Mononuclear cell (primary cell): ENCODE data around the gene MCTP2. TPM values are rescaled to one million over a fixed set of nuclear protein-coding genes. Genes with fewer than 3 reads are reported as not detected.

Experiments used
- H3K27me3 ChIP-seq: 2 replicates; pipeline ENCODE4 v1.6.0; 2011; ENCODE audit warnings: low read length, control low read depth; ENCODE audit not compliant: insufficient read depth
- H3K4me1 ChIP-seq: 2 replicates; pipeline ENCODE4 v1.5.1; 2011; ENCODE audit warnings: mild to moderate bottlenecking, low read length, control low read depth; ENCODE audit not compliant: insufficient read depth
- H3K4me3 ChIP-seq: 2 replicates; pipeline ENCODE4 v1.5.1; 2011; ENCODE audit warnings: mild to moderate bottlenecking, low read length, moderate library complexity
- H3K9me3 ChIP-seq: 2 replicates; pipeline ENCODE4 v1.5.1; 2011; ENCODE audit warnings: low read depth, mild to moderate bottlenecking, control low read depth, low read length
- total RNA-seq: library from RNA; depleted of rRNA; stranded (reverse); fragments of >200 nt; gene quantifications from one replicate; pipeline ENCODE4 v1.2.3, GENCODE V29; 2012

MCTP2 gene
- total RNA-seq, 1 donor, result 55.9 TPM

DNA sequence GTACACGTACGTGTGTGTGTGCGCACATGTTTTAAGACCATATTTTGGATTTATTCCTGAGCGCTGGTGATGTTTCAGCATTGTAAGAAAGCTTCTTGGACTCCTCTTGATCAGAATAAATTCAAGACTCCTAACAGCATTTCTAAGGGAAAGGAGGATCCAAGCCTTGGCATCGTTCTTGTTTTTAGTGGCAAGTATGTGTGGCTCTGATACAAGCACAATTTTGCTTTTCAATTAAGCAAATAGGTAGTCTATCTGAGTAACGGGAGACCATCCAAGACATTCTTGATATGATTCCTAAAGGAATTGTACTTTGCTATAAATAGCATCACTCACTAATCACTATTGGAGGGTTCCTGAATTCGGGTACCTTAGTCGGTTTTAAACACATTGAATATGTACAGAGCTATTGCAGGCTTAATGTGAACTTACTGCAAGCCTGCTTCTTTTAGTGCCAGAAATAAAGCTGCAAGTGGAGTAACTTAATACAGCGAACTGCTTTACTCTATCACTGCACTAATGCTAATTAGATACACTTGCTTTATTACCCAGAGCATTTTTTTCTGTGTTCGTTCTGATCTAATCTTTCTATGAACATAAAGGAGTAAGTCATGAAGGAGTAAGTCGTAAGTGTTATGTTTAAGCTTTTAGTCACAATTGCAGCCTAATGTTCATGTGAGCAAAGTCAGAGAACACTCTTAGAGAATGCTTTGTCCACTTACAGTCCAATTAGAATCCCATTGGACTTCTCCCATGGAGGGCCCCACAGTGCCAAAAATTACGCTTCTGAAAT, 186.3 kb downstream of the MCTP2 start:
- H3K4me3 ChIP-seq, result no peak overlapping the region
- no peaks in the 10 kb centered on the region for H3K9me3 ChIP-seq

DNA sequence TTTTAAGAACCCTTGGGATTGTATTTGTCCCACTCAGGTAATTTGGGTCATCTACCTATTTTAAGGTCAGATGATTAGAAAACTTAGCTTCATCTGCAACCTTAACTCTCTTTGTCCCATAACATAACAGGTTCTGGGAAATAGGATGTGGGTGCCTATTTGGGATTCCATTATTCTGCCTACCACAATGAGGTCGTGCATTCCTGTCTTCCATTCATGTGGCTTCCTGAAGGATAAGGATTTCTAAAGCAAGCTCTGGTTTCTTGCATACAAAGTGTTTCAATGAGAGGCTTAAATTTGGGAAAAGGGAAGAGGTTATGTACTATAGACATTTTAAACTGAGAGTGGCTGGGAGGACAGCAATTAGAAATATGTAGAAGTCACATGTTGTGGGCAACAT, 190.3 kb downstream of the MCTP2 start:
- no peaks in the 10 kb centered on the region for H3K4me1 ChIP-seq
- H3K27me3 ChIP-seq, result no peaks in the 10 kb centered on the region
- H3K9me3 ChIP-seq, result no peaks in the 10 kb centered on the region

More for the DNA sequence above, 186.3 kb downstream of the MCTP2 start:
- Histone ChIP-seq H3K27me3 (no peaks in the 10 kb centered on the region), H3K4me1 (no peaks in the 10 kb centered on the region)

DNA sequence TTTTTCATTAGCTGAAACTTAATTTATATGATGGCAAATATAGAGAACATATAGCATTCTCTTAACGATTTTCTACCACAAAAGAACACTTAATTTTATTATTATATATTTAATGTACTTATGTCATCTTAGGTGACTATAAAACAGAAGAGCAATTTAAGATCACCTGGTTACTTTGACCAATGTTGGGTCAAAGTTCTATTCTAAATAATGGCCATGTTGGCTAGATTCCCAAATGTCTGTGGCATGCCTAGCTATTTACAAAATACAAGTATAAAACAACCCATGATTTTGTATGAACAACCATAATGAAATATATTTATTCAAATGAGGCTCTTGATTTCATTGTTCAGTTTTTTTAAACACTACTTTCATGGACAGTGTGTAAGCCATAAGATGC, 200.9 kb downstream of the MCTP2 start:
- H3K4me1 ChIP-seq, result no peaks in the 10 kb centered on the region
- no peak overlapping the region for H3K4me3 ChIP-seq
- H3K27me3 ChIP-seq, result no peaks in the 10 kb centered on the region
- H3K9me3 ChIP-seq, result no peaks in the 10 kb centered on the region

More for the DNA sequence above, 190.3 kb downstream of the MCTP2 start:
- H3K4me3 ChIP-seq, result no peak overlapping the region

DNA sequence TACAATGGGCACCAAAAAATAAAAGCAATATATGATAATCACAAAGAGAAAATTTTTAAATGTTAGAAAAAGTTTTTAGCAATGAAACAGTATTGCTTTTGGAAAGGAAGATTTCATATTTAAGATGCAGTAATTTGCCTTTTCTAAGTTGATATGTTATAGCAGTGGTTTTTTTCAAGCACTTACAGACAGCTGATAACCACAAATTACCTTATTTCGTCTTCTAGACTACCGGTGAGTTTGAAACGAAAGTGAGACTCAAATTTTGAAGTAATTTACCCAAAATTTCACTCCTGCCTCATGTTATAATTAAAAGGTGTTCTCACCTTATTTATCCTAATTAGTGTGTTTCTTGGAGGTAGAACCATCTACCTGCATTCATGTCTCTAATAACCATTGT, 207.8 kb downstream of the MCTP2 start:
- no peak overlapping the region for H3K4me3 ChIP-seq
- no peaks in the 10 kb centered on the region for H3K9me3 ChIP-seq
- no peaks in the 10 kb centered on the region for H3K4me1 ChIP-seq
- H3K27me3 ChIP-seq, result no peaks in the 10 kb centered on the region

DNA sequence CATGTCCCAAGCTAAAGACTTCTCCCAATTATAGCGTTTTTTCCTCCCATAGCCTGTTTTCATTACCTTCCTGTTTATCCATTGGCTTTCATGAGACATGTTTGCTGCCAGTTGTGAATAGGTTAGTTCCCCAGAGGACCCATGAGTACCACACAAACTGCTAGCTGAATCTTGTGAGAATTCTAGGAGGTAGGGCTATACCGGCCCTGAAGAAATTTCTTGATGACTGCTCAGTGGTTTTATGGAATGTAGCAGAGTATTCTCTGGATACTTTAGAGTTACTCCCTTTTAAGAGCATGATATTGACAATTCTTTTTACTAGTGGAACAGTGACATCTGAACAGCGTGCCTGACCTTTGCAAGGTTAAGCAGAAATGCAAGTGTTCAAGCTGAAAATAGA, 210.4 kb downstream of the MCTP2 start:
- Histone ChIP-seq H3K27me3 (no peaks in the 10 kb centered on the region), H3K9me3 (no peaks in the 10 kb centered on the region), H3K4me1 (no peaks in the 10 kb centered on the region), H3K4me3 (no peak overlapping the region)

DNA sequence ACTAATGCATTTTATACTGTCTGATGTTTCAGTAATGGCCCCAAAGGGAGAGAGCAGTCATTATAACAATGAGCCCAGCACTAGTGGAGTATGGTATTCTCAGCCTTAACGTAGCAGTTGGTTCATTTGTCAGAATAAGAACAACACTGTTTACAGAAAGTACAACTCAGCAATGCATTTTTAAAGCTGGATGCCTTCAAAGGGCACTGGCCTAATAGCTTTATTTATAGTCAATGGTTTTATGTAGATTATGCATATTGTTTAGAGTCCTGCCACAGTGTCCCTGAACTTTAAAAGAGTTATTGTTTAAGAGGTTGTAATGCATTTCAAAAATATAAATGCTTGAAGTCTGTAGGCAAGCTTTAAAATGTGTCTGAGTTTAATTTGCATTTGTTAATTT, 211.1 kb downstream of the MCTP2 start:
- no peaks in the 10 kb centered on the region for H3K9me3 ChIP-seq
- no peak overlapping the region for H3K4me3 ChIP-seq

DNA sequence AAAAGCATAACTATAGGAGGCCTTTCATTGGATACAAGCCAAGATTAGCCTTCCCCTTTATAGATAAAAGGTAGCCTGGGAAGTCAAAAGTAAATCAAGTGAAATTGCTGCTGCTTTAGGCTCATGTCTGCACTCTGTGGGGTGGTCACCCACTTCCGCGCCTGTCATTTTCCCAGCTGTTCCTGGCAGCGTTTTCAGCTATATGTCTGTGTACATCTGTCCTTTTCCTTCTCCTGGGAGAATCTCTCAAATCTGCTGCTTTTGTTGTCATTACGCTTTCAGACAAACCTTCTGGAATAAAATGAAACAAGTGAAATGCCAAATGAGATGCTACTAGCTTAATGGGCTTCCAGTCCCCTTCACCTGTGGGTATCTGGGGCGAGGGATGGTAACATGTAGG, 211.8 kb downstream of the MCTP2 start:
- no peaks in the 10 kb centered on the region for H3K4me1 ChIP-seq
- H3K4me3 ChIP-seq, result no peak overlapping the region
- no peaks in the 10 kb centered on the region for H3K27me3 ChIP-seq
- H3K9me3 ChIP-seq, result no peaks in the 10 kb centered on the region

More for the DNA sequence above, 211.1 kb downstream of the MCTP2 start:
- no peaks in the 10 kb centered on the region for H3K4me1 ChIP-seq
- no peaks in the 10 kb centered on the region for H3K27me3 ChIP-seq

DNA sequence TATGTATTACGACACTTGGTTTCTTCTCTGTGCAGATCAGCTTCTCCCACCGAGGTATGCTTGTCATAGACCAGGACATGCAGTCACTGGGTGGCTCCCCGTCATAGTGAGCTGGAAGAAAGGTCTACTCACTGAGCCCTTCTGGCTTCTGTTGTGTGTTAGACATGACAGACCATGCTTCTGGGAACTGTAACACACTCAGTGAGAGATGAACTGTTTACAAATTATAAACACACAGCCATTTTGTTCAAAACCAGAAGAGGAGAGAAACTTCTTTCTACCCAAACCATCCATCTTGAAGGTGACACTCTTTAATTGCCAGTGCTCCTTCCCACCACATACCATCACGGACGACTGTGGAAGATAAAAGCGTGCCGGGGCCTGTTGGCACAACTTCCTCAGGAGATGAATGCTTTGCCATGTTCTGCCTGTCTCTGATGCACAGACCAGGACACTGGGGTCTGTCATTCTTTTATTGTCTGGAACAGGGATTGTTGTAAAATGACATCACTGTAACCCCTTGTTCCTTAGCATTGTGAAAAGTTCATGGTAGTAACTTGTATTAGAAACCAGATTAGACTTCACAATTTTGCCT, 214.3 kb downstream of the MCTP2 start:
- Histone ChIP-seq H3K4me3 (no peak overlapping the region), H3K9me3 (no peaks in the 10 kb centered on the region), H3K27me3 (no peaks in the 10 kb centered on the region), H3K4me1 (no peaks in the 10 kb centered on the region)

DNA sequence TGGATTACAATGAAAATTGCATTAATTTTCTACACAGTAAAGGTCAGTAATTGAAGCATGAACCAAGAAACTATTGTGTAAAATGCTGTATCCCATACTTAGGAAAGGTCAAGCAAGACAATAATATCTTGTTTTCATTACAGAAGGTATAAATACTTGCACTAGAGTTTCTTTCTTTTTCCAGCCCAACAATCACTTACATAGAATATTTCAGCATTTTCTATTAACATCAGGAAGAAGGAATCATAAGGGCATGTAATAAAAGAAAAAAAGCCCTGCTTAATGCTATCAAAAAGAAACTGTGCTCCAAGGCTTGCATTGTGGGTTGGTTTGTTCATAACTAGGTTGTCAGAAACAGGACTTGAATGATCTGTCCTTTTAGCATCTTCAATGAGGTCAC, 215.1 kb downstream of the MCTP2 start:
- no peaks in the 10 kb centered on the region for H3K27me3 ChIP-seq
- no peak overlapping the region for H3K4me3 ChIP-seq
- H3K4me1 ChIP-seq, result no peaks in the 10 kb centered on the region
- no peaks in the 10 kb centered on the region for H3K9me3 ChIP-seq

DNA sequence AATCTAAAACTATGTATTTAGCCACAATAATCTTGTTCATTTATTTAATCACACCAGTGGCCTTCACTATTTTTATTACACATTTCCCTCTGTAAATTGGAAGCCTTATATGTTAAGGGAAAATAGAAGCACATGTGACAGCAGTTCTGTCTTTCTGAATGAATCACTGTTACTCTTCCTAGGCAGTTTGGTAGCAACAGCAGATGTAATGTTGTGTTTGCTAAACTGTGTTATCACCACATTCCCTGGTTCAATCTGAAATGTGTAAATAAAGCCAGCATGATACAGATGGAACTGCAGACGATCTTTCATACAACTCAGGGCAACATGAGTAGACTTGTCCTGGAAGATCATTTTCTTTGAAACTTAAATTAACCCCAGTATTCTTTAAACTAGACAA, 220.1 kb downstream of the MCTP2 start:
- H3K27me3 ChIP-seq, result no peaks in the 10 kb centered on the region
- no peaks in the 10 kb centered on the region for H3K4me1 ChIP-seq
- H3K9me3 ChIP-seq, result no peaks in the 10 kb centered on the region
- no peak overlapping the region for H3K4me3 ChIP-seq

DNA sequence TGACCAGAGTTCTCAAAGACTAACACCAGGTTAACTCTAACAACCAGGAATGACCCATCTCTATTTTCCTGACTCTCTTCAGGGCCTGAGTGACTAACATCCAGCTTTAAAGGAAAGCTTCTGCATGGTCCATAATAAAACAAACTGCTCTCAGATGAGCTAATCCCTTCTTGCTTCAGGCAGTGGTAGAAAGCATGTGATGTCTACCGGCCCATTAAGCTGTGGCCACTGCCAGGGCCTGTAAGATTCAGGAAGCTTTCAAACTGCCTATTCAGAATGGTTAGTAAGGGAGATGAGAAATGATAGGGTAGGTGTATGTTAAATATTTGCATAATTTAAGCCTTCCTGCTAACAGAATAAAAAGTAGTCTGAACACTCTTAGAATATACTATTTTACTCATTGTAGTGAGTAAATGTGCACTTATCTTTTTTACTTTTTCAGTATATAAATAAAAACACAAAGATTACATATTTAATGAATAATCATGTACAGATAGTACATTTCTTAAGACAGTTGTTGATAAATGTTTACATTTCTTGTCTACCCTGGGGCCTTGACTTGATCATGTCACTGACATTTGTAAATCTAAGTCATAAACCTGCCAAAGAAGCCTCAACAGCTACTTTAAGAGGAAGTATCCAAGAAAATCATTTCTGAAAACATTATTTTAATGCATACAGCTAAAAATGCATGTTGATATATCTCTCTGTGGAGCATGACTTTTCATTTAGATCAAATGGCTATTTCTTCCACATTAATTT, 222.0 kb downstream of the MCTP2 start:
- Histone ChIP-seq H3K9me3 (no peaks in the 10 kb centered on the region), H3K4me3 (no peak overlapping the region), H3K27me3 (no peaks in the 10 kb centered on the region), H3K4me1 (no peaks in the 10 kb centered on the region)

DNA sequence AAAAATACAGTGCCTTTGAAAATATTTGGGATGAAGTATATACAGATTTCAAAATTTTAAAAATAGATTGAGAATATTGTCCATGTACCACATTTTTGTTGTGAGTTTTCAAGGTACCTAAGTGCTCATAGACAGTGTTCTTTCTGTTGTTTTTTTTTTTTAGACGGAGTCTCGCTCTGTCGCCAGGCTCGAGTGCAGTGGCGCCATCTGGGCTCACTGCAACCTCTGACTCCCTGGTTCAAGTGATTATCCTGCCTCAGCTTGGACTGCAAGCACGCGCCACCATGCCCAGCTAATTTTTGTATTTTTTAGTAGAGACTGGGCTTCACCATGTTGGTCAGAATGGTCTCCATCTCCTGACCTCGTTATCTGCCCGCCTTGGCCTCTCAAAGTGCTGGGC, 223.9 kb downstream of the MCTP2 start:
- H3K4me3 ChIP-seq, result no peak overlapping the region
- H3K4me1 ChIP-seq, result no peaks in the 10 kb centered on the region
- no peaks in the 10 kb centered on the region for H3K9me3 ChIP-seq
- H3K27me3 ChIP-seq, result no peaks in the 10 kb centered on the region

DNA sequence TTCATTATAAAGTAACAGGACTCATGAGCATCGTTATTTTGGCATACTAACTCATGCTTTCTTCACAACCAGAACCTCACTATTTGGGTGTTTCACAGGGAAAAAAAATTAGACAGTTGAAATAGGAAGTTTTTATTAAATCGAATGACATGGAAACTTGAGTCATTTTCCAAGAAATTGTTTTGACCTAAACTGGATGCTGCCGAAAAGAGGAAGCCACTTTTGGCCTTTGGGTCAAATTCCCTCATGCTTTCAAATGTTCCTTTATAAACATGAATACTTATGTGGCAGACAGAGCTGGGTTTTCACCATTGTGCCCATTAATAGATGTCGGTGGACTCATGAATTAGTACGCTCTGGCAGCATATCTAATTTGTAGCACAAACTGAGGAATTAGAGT, 224.9 kb downstream of the MCTP2 start:
- H3K4me3 ChIP-seq, result no peak overlapping the region
- no peaks in the 10 kb centered on the region for H3K4me1 ChIP-seq
- H3K9me3 ChIP-seq, result no peaks in the 10 kb centered on the region
- no peaks in the 10 kb centered on the region for H3K27me3 ChIP-seq

DNA sequence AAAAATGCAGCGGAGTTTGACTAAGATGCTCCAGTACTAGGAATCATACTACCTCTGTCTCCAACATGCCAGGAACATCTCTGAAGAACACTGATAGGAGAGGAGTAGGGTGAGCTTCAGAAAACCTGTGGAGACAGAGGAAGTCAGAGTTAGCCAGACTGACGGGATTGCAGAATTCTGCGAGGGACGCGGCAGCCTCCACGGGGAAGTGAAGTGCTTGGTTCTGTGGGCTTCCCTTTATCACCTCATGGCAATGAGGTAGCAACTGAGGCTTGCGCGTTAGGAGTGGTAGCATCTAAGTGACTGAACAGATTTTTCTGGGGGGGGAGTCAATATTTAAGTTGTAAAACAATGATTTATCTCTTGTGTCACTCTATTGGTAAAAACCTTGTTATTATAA, 226.3 kb downstream of the MCTP2 start:
- H3K9me3 ChIP-seq, result no peaks in the 10 kb centered on the region
- H3K4me3 ChIP-seq, result no peak overlapping the region
- no peaks in the 10 kb centered on the region for H3K4me1 ChIP-seq
- H3K27me3 ChIP-seq, result no peaks in the 10 kb centered on the region

DNA sequence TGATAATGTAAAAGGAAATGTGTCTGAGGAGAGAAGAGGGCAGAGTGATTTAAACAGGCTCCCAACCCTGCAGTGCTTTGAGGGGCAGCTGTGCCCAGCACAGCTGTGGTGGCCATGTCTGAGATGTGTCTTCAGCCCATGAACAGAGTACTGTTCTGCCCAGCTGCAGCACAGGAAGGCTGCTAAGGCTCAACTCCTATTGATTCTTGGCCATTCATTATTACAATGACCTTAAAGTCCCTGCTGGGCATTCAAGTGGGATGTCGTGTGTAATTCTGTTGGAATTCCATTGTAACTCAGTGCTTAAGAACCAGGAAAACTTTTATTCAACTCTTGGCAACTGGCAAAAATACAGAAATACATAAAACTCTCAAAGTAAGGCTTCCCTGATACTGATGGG, 229.3 kb downstream of the MCTP2 start:
- H3K4me1 ChIP-seq, result no peaks in the 10 kb centered on the region
- no peaks in the 10 kb centered on the region for H3K9me3 ChIP-seq
- H3K27me3 ChIP-seq, result no peaks in the 10 kb centered on the region
- no peak overlapping the region for H3K4me3 ChIP-seq
